ENCODE results near the gene MMP3.
A peak's percentile ranks its signal among the peaks of the same experiment; 100 is the strongest.

The MMP3 gene

DNA sequence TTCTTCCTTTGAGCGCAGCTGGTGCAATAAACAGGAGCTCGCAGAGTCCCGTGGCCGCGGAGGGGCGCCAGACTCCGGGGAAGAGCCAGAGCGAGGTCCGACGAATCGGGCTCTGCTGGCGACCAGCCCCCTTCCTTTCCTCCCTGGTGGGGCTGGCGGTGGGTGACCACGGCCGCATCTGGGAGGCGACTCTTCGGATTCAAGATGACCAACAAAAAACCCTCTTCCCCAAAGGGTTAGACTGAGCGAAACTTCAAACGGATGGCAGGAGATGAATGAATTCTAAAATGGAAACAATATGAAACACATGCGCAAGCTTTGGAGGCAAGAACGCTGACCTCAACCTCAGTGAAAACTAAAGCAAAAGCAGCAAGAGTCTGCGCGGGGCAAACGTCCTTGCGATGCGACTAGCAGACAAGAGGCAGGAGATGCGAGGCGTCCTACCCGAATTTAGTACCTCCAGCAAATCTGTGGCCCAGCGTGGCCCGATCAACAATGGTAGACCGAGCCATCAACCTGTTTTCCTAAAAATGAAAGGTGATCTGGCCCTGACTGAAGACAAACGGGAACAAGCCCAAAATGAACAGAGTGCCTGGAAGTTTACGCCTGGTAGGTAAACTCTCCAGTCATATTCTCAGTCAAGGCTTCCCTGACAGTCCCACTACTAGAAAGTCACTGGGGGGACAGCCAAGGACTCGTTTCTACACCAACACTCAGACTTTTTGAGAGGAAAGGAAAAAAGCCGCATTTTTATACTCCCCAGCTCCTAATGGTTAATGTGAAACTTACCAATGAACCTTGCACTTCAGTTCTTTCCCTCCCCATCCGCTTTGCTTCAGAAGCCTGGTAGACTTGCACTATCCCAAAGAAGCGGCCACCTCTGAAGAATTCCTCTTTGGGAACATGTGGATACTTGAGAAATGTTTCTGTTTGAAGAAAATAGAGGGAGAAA, 11.6 kb downstream of the MMP3 start:
- DNase-seq (ENCODE audit: low spot score): peak; percentile 16

DNA sequence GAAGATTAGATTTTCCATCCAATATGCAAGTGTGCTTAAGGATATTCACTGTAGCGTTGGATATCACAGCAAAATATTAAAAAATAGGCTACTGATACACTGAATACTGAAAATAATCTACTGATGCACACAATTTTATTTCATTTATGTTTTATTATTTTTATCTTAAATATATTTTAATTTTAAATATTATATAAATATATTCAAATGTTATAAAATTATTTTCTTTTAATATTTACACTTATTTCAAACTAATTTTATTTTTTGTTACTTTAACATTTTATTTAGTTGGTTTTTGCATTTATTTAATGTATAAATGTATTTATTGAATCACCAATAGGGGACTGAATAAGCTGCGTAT, 12.3 kb downstream of the MMP3 start:
- DNase-seq (ENCODE audit: low spot score): no peak

DNA sequence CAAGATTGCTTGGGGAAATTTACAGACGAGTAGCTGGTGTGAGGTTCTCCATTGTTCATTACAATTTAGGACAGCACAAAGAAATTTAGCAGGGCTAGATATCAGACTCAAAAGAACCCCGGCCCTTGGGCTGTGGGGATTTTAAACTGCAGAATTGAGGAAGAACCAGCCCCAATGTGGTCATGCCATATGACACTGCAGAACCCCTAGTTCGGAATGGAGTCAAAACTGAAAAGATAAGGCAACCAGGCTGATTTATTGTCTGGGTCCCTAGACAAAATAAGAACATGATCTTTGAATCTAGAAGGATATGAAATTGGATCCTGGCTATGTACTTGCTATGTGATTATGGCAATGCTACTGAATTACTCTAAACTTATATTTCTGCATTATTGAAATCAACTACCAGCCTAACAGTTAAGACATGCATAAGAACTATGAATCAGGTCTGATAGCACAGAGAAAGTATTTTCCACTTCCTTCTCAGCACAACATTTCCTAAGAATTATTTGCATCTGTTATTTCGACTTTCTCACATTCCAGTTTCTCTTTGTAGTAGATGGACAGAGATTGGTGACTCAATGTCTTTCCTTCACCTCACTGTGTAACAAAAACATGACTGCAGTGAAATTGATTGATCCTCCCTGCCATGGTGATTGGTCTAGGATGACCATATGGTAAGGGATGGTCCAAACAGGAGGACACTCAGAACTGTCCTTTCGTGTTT, 13.2 kb downstream of the MMP3 start:
- DNase-seq (ENCODE audit: low spot score): no peak

DNA sequence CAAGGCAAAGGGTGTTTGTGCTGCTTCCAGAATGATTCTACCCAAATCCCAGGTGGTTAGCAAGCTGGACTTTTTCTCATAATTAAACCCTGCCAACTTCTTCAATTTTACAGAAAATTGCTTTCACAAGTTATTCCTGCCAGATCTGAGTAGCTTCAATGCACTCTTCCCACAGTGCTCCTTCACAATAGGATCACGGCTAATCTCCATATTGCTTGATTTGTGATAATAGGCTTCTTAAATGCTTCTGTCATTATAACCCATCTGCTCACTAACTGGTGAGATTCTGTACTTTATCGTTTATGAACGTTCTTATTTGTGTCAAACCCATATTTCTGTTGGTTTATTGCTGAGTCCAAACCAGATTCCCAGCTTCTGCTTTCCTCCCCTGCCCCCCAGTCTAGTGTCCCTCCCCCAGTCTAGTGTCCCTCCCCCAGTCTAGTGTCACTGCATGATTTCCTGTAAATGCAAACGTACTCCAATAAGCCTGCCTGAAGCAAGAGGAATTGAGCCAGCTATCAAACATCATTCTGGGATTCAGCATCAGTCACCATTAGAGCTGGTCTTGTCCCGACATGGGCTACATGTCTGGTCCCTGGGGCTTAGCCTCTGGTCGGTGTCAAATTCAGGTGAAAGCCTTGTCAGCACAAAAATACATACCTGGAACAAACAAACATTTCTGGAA, 14.0 kb downstream of the MMP3 start:
- no peak for DNase-seq (ENCODE audit: low spot score)

DNA sequence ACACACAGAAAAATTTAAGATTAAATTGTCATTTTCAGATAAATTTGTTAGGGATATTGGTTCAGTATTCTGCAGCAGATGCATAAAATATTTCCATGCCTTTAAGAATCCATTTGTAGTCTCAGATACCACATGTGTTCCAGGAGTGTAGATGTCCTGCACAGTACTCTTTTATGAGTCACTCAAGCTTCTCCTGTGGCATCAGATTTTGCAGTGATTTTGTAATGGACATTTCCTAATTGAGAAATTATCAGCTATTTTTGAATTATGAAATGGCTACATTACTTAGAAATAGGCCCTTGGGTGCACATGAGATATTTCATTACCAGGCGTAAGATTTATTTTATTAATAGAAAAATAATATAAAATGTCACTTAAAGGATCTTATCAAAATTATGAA, 18.9 kb downstream of the MMP3 start:
- no peak for DNase-seq (ENCODE audit: low spot score)

DNA sequence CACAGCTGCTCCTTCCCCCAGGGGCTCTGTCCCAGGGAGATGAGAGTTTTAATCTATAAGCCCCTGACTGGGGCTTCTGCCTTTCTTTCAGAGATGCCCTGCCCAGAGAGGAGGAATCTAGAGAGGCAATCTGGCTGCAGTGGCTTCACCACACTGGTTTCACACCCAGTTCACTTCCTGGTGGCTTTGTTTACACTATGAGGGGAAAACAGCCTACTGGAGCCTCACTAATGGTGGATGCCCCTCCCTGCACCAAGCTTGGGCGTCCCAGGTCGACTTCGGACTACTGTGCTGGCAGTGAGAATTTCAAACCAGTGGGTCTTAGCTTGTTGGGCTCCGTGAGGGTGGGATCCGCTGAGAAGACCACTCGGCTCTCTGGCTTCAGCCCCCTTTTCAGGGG, 23.9 kb downstream of the MMP3 start:
- DNase-seq (ENCODE audit: low spot score): no peak

DNA sequence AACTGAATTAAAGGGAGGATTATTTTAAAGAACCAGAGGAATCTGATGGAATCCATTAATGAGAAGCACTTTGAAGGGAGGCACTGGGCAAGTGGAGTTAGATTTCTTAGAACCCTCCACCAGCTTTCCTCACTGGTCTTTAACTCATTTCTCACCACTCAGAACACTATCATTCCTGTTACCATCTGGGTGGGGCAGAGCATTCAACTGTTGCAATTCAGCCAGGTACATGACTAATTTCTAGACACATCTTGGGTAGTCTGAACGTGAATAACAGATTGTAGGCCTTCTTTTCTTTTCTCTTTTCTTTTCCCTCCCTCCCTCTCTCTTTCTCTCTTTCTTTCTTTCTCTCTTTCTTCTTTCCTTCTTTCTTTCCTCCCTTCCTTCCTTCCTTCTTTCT, 29.9 kb downstream of the MMP3 start:
- DNase-seq (ENCODE audit: low spot score): no peak

DNA sequence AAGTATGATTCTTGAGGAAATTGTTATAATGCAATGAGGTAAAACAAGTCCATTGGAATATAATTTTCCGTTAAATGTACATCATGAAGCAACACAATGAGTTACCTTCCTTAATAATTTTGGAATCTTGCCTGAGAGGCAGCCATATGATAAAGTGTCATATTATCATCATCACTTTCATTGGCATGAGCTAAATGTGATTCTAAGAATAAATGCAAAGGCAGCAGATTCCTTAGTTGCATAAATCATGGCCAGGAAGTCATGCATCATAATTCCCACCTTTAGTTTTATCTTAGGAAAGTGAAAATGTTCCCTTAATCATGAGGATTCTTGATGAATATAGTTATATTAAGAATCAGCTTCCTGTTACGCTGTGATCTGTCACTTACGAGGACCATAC, 31.2 kb downstream of the MMP3 start:
- DNase-seq (ENCODE audit: low spot score): no peak

DNA sequence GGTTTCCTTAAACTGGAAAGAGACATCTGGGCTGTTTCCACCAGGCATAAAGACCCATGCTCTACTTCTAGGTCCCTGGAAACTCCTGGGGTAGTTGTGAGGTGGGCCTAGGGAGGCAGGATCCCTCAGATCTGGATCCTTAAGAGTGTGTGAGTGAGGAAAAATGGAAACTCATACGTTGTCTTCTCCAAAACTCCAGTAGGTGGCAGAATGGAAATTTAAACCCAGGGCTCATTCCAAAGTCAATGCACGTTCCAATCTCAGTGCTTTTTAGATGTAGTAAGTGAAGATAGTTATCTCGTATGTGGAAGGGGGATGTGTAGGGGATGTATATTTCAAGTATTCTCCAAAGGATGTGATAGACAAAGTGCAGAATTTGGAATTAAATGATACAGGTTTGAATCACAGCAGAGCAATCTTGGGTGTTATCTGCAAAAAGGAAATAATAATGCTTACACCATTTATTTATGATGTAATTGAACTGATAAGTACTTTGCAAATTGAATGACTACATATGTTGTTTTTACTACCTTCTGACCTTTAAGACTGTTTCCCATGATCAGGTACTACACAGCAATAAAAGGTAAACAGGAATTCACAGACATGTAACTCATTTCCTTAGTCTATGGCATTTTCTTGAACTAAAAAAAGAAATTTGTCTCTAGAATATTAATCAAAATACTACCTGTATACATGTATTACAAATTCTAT, 32.3 kb downstream of the MMP3 start:
- no peak for DNase-seq (ENCODE audit: low spot score)

DNA sequence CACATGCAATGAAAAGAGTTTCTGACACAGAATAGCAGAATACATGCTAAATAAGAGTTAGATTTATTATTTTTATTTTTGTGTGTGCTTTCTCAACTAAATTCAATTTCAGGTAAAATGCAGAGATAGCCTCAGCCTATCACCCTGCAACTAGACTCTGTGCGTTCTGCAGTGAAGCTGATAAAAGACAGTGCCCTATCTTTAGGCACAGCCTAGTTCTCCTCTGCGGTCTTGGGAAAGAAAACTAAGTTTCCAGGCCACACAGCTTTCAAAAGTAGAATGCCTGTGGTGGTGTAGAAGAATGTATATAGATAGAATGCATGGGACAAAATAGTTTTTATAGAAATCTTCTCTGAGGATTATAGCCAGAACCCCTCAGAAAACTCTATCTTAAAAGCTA, 33.4 kb downstream of the MMP3 start:
- DNase-seq (ENCODE audit: low spot score): no peak

DNA sequence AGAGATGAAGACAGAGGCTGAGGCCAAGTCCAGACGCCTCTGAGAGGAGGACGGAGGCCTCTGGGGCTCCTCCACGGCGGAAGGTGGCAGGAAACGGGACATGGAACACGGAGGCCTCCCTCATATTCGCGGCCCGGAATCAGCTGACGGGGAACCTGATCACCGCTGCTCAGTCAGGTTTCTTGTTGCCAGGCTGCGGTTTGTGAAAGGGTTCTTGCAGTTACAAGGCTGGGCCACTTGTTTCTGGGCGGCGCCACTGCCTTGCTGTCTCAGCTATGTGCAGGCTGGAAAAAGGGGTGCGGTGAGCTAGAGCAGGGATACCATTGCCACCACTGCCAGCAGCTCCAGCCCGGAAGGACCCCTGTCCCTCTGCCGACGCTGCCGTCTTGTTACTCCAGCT, 35.5 kb downstream of the MMP3 start:
- peak; percentile 12 for DNase-seq (ENCODE audit: low spot score)

DNA sequence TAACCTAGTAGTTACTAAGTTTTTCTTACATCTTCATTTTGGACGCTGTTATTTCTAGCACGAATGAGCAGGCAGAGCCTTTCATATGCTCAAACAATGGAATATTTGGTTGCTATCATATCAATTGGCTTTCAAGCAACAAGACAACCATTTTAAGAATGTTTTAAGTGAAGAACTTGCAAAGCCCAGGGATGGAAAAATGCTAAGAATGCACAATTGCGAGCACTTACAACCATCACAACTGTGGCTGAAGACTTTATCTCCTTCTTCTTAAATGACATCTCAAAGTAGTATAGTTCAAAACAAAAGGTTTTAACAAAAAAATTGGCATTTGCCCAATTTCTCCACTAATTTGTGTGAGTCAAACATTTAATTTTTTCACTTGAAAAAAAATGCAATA, 37.1 kb downstream of the MMP3 start:
- no peak for DNase-seq (ENCODE audit: low spot score)

DNA sequence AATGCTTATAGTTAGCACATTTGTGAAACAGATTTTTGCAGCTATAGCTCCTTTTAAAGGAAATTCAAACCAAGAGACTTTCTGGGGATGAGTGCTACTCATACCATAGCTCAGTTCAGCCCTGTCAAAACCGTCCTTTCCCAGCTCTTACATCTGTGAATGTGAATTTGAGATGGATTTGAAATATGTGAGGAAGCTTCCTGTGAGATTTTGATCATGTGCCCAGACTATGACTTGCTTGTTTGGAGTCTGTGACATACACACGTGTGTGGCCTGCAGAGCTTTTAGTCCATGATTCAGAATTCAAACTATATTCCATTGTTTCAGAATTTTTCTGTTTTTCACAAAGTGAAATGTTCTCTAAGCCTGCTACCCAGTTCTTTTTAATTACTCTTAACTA, 41.1 kb downstream of the MMP3 start:
- DNase-seq (ENCODE audit: low spot score): no peak

DNA sequence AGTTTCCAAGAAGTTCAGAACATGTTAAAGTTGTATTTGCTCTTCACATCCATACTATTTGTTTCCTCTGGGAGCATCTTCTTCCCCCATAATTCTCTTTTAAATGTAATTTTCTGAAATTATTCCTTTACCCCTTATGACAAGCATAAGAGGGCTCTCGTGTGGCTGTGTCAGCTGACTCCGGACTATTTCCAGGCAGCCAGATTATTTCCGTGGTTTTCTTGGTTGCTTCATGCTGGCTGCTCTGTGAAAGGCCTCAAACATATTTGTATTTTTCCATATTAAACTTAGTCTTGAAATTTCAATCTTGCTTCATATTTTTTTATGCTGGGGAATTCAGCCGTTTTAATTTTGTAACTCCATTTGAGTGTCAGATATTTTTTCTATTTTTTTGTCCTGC, 42.6 kb downstream of the MMP3 start:
- DNase-seq (ENCODE audit: low spot score): no peak

DNA sequence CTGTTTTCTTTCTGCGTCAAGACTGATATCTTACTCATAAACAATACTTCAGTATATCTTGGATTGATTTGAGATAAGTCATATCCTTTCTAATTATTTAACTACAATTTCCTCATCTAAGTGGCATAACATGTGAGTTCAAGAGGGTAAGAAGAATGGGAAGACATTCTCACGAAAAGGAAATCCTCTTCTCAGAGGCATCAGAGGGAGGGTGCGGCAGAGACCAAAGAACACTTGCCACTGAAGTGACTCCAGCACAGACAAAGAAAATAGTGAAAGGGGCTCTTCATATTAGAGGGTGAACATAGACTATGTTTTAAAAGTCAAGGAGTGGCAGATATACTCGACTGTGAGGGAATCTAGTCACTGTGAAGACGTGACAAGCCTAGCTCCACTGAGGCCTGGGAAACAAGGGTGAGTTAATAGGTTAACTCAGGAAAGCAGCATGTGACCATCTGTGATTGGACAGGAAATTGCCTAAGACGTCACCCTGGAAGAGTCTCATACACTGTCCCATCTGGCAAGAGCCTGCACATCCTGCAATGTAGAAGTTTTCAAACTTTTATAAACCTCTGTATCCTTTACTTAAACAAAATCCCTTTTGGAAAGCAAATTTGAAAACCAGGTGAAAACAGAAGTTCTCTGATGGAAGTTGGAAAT, 43.6 kb downstream of the MMP3 start:
- DNase-seq (ENCODE audit: low spot score): no peak

DNA sequence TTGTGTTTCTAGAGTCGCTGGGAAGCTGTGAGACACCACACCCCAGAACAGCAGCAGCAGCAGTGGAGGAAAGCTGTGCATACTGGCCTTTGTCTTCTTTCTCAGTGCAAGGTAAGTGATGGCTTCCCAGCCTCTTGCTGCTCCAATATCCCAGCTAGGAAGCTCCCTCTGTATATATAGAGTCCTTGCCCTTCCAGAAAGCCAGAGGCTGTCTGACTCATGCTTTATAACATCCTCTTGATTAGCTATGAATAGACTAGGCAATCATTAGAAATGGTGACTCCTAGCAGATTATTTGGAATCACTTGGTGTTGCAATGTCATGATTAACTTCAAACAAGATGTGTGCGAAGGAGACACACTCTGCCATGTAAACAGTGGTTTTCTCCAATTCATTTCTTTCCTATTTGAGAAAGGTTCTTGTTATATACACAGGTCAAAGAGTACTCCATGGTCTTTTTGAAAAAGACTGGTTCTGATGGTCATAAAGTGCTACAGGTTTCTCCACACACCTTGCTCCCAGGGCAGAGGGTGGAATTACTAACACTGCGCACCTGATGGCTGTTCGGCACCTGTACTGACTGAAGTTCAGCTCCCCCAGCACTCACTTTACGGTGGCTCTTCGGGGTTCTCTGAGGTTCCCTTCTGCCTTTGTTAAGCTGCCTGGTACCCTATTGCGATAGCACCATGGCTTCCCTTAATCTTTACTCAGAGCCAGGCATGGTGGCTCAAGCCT, 45.2 kb downstream of the MMP3 start, which contains the start of gene MMP1:
MMP1 (minus strand) TSS at position 149 of the 735 bp plus-strand sequence; CDS start at position 81, 68 bp downstream.
- no peak for DNase-seq (ENCODE audit: low spot score)

DNA sequence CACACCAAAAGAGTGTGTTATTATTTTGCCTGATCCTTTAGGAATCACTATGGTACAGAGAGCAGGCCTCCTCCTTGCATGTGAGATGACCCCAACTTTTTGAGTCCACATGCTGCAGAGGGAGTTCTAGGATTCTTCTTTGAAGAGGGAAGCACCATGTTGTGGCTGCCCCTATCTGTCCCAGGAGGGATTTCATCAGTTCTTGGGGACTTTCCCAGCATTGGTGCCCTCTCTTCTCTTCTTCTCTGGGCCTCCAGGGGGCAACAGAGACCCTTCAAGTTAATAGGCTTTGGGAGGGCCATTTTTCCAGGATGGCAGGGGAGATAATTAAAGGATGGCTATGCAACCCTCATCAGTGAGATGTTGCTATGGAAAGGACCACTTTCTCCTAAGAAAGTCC, 49.0 kb downstream of the MMP3 start:
- peak; percentile 37 for DNase-seq (ENCODE audit: low spot score)

DNA sequence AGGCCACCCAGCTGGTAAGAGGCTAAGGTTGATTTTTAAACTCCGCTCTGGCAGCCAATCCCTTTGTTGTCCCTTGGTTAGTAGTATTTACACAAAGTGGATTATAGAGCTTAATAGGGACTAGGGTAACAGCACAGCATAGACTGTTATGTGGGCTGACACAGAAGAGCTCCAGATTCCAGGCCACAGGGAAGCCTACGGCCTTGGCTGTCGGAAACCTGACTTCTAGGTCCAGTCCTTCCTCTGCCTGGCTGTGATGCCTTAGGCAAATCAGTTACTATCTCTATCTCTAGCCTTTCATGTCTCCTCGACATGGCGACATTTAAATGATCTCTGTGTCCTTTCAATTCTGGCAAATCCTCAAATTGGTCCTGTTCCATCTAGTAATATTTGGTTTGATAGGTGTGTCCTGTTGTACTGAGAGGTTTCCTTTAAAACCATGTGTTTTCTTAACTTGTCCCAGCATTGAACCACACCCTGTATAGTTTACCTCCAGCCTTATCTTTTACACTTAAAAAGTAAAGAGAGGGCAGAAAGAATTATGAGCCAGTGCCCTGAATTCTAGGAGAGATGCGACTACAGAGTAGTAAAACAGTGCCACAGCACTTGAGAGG, 49.6 kb downstream of the MMP3 start:
- no peak for DNase-seq (ENCODE audit: low spot score)

DNA sequence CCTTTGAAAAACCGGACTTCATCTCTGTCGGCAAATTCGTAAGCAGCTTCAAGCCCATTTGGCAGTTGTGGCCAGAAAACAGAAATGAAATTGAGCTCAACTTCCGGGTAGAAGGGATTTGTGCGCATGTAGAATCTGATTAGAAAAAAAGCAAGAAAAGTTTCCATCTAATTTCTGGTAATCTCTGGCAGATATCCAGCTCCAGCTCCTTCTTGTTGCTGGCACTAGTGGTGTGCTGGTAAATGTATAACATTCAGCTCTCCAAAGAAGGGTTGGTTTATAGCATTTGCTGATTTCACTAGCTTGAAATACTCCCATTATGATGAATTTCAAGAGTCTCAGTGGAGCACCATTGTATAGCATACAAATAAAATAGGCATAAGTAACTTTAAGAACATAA, 50.8 kb downstream of the MMP3 start:
- DNase-seq (ENCODE audit: low spot score): no peak

DNA sequence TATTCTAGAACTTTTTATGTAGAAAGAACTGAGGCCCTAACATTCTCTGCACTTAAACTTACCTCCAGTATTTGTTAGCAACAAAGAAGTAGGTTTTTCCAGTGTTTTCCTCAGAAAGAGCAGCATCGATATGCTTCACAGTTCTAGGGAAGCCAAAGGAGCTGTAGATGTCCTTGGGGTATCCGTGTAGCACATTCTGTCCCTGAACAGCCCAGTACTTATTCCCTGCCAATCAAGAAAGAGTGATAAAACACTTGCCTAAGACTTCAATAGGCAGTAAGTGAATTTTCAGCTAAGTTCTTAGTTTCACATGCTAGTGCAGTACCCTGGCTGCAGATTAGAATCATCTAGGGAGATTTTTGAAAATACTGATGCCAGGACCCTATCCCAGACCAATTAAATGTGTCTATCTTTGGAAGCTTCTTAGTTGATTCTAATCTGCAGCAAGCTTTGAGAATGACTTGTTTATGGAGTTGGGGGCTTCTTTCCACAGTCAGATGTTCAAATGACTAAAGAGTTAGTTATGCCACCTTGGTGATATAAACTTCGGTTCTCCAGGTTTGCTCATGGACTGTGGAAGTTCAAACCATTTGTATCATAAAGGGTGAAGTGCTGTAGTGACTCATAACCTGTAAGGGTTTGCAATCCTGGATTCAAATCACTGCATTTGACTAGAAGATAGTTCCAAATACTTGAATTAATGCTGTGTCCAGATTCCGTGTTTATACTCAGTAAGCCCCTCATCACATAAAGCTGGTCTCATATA, 52.0 kb downstream of the MMP3 start:
- DNase-seq (ENCODE audit: low spot score): no peak

All from activated CD4-positive, alpha-beta T cell treated with anti-CD3 and anti-CD28 coated beads, Interleukin-2, Interleukin-4, amounts not matched to agents 100 ng/mL and 50 ng/mL, durations not matched to agents 16 hours and 8 hours (primary cell).